LNCAP (cell line): ENCODE measurements around the gene CA10.

Experiments used
- CTCF ChIP-seq: fragments of 450-650 bp; IDR thresholded peaks from 2 replicates; pipeline ENCODE4 v1.5.1; 2017; ENCODE audit warnings: mild to moderate bottlenecking

CA10 gene

GRCh38 chr17:52143542-52143941 lies 15.0 kb downstream of the CA10 start:
- TF ChIP-seq CTCF = no peak

- no peak for TF ChIP-seq CTCF
Measured at GRCh38 chr17:52140601-52141000, 17.9 kb downstream of the CA10 start.

GRCh38 chr17:52138752-52139151 lies 19.8 kb downstream of the CA10 start:
- no peak for TF ChIP-seq CTCF

GRCh38 chr17:52138350-52138749 lies 20.2 kb downstream of the CA10 start:
- no peak for TF ChIP-seq CTCF

- TF ChIP-seq CTCF = no peak
Measured at GRCh38 chr17:52136166-52136565, 22.3 kb downstream of the CA10 start.

- TF ChIP-seq CTCF = no peak
Measured at GRCh38 chr17:52134641-52135040, 23.9 kb downstream of the CA10 start.

- no peak for TF ChIP-seq CTCF
Measured at GRCh38 chr17:52128721-52129120, 29.8 kb downstream of the CA10 start.

GRCh38 chr17:52124993-52125392 lies 33.5 kb downstream of the CA10 start:
- TF ChIP-seq CTCF = no peak
